PC-9 (cell line): ENCODE data around the gene HSDL1. TPM values are rescaled to one million over a fixed set of nuclear protein-coding genes. Genes with fewer than 3 reads are reported as not detected.

Source experiments
- BruUV-seq: library from RNA; stranded (reverse); fragments of 400-500 nt; replicated peaks from 2 replicates; lab custom pipeline; 2021; lab: Mats Ljungman, UMichigan
- CTCF ChIA-PET: fragments of 300-600 bp; sonication (Branson Sonifier 250); formaldehyde crosslinking; loops from one replicate; lab custom pipeline; 2022; ENCODE audit warnings: antibody characterized with exemption; lab: Charles Lee
- POLR2A ChIA-PET: fragments of 300-600 bp; sonication (Branson Sonifier 250); formaldehyde crosslinking; loops from one replicate; lab custom pipeline; 2022; ENCODE audit warnings: antibody characterized with exemption; ENCODE audit not compliant: unreplicated experiment; lab: Charles Lee
- DNase-seq, 2 experiments: peaks; one replicate each; pipeline versions ENCODE4 v3.0.0 to v3.0.0-alpha.2; 2015 to 2022; ENCODE audit warnings: mixed read lengths in 1 of 2
- H2AFZ ChIP-seq: fragments of 200-600 bp; sonication (generic); 2 replicates; pipeline ENCODE4 v1.8.1; 2017; ENCODE audit warnings: antibody characterized with exemption
- H3F3A ChIP-seq: fragments of 200-600 bp; sonication (generic); 2 replicates; pipeline ENCODE4 v1.8.1; 2017; ENCODE audit warnings: antibody characterized with exemption, mild to moderate bottlenecking, low read depth; ENCODE audit not compliant: insufficient read depth
- H3K27ac ChIP-seq: fragments of 200-600 bp; sonication (generic); 2 replicates; pipeline ENCODE4 v1.6.1; 2016; ENCODE audit warnings: mixed run types
- H3K27me3 ChIP-seq: fragments of 200-600 bp; sonication (generic); 2 replicates; pipeline ENCODE4 v1.6.1; 2016; ENCODE audit warnings: low read depth, mixed run types; ENCODE audit not compliant: insufficient read depth
- H3K36me3 ChIP-seq: fragments of 200-600 bp; sonication (generic); 2 replicates; pipeline ENCODE4 v1.6.1; 2016; ENCODE audit warnings: low read depth, mixed run types
- H3K4me1 ChIP-seq: fragments of 200-600 bp; sonication (generic); replicated peaks from 2 replicates; pipeline ENCODE4 v1.6.1; 2016; ENCODE audit warnings: mixed run types; ENCODE audit not compliant: insufficient read depth
- H3K4me2 ChIP-seq: fragments of 200-600 bp; sonication (generic); 2 replicates; pipeline ENCODE4 v1.6.1; 2017; ENCODE audit warnings: mixed run types
- H3K4me3 ChIP-seq: fragments of 200-600 bp; sonication (generic); 2 replicates; pipeline ENCODE4 v1.6.1; 2016; ENCODE audit warnings: mixed run types
- H3K79me2 ChIP-seq: fragments of 200-600 bp; sonication (generic); 2 replicates; pipeline ENCODE4 v1.6.1; 2017; ENCODE audit warnings: low read depth, mixed run types
- H3K9me2 ChIP-seq: fragments of 200-600 bp; sonication (generic); 2 replicates; pipeline ENCODE4 v1.8.1; 2017; ENCODE audit warnings: mild to moderate bottlenecking; ENCODE audit not compliant: insufficient read depth
- H3K9me3 ChIP-seq: fragments of 200-600 bp; sonication (generic); 2 replicates; pipeline ENCODE4 v1.8.1; 2016; ENCODE audit warnings: low read depth; ENCODE audit not compliant: insufficient read depth
- H4K20me1 ChIP-seq: fragments of 200-600 bp; sonication (generic); 2 replicates; pipeline ENCODE4 v1.8.1; 2017; ENCODE audit not compliant: insufficient read depth
- CTCF ChIP-seq: fragments of 200-600 bp; sonication (generic); conservative IDR thresholded peaks from 2 replicates; pipeline ENCODE4 v1.6.1; 2017; ENCODE audit warnings: mixed run types, antibody characterized with exemption, mild to moderate bottlenecking, moderate library complexity
- EZH2 ChIP-seq: fragments of 200-600 bp; sonication (generic); IDR thresholded peaks from 2 replicates; pipeline ENCODE4 v1.8.0; 2017; ENCODE audit warnings: antibody characterized with exemption, low read depth
- intact Hi-C: fragments of 100-400 bp; cut with micrococcal nuclease; formaldehyde crosslinking; loops from one replicate; pipeline ENCODE4 v1.10.0; 2022; ENCODE audit not compliant: unreplicated experiment
- total RNA-seq: library from RNA; stranded (reverse); gene quantifications from 2 replicates; pipeline ENCODE4 v1.2.3, GENCODE V29; 2021

Gene HSDL1
- total RNA-seq, 1 experiment from 2014 or later = 32.1 TPM

- no peaks in the 10 kb centered on the region for H3K9me3 ChIP-seq
- peak overlapping the region; percentile 65 for H3K4me3 ChIP-seq
- H3K36me3 ChIP-seq = no peaks in the 10 kb centered on the region; the same call in 1 of the 2 replicates
- H3K4me1 ChIP-seq = peaks cover 18% of the 10 kb centered on the region
- DNase-seq = no peak
- no peaks in the 10 kb centered on the region for H3K9me2 ChIP-seq
- no peaks in the 10 kb centered on the region for H3K27me3 ChIP-seq
- peak overlapping the region; percentile 81 for H3K4me2 ChIP-seq
- H3K27ac ChIP-seq = no peak overlapping the region
- peaks cover 39% of the 10 kb centered on the region for H3K79me2 ChIP-seq
- peak overlapping the region; percentile 72 for H2AFZ ChIP-seq
- TF ChIP-seq EZH2 (no peak), CTCF (no peak)
- H4K20me1 ChIP-seq = no peaks in the 10 kb centered on the region
- H3F3A ChIP-seq = 0 out of 2 replicates have a peak, but pooled peaks cover 7% of the 10 kb centered on the region
- intact Hi-C loops = no loop called here
- CTCF ChIA-PET = no interaction called here
- POLR2A ChIA-PET = interaction anchor here (0.6 kb wide), 1 partner anchor 27 kb away, joined by 4 read pairs; no protein-coding TSS in a partner anchor
- no TSS peak for BruUV-seq
Measured at GRCh38 chr16:84143784-84144199, 1.2 kb downstream of the HSDL1 start.

GRCh38 chr16:84143081-84143480 is 1.9 kb downstream of the HSDL1 start:
- POLR2A ChIA-PET = no interaction called here
- no TSS peak for BruUV-seq

GRCh38 chr16:84141143-84141670 is 3.8 kb downstream of the HSDL1 start:
- DNase-seq = no peak
- peaks cover 60% of the 10 kb centered on the region for H3K79me2 ChIP-seq

More at GRCh38 chr16:84143081-84143480, 1.9 kb downstream of the HSDL1 start:
- Histone ChIP-seq H3K4me2 (peak overlapping the region; percentile 81; the same call in 1 of the 2 replicates), H3K27ac (no peak overlapping the region), H3K4me1 (peaks cover 25% of the 10 kb centered on the region), H3K36me3 (no peaks in the 10 kb centered on the region; the same call in 1 of the 2 replicates), H4K20me1 (no peaks in the 10 kb centered on the region), H3K27me3 (no peaks in the 10 kb centered on the region), H3K79me2 (peaks cover 41% of the 10 kb centered on the region), H3K9me2 (no peaks in the 10 kb centered on the region), H2AFZ (no peak overlapping the region), H3F3A (0 out of 2 replicates have a peak, but pooled peaks cover 7% of the 10 kb centered on the region), H3K4me3 (peak overlapping the region; percentile 65; the same call in 1 of the 2 replicates), H3K9me3 (no peaks in the 10 kb centered on the region)
- intact Hi-C loops = no loop called here
- no peak for DNase-seq
- TF ChIP-seq EZH2 = no peak
- TF ChIP-seq CTCF = no peak
- CTCF ChIA-PET = no interaction called here

More at GRCh38 chr16:84141143-84141670, 3.8 kb downstream of the HSDL1 start:
- Histone ChIP-seq H3K4me2 (no peak overlapping the region), H3K36me3 (no peaks in the 10 kb centered on the region; the same call in 1 of the 2 replicates), H3K9me3 (no peaks in the 10 kb centered on the region), H2AFZ (no peak overlapping the region), H3K4me1 (peaks cover 28% of the 10 kb centered on the region), H3K27me3 (no peaks in the 10 kb centered on the region), H3K27ac (no peak overlapping the region), H3F3A (0 out of 2 replicates have a peak, but pooled peaks cover 7% of the 10 kb centered on the region), H3K4me3 (no peak overlapping the region), H4K20me1 (no peaks in the 10 kb centered on the region), H3K9me2 (no peaks in the 10 kb centered on the region)
- intact Hi-C loops = no loop called here
- TF ChIP-seq CTCF (peak; percentile 34; the same call in 1 of the 2 replicates), EZH2 (no peak)
- ChIA-PET CTCF (no interaction called here), POLR2A (no interaction called here)
- no TSS peak for BruUV-seq
